Lower leg skin (tissue), 4 donors: ENCODE measurements around the gene AHCYL2. TPM values are rescaled to one million over a fixed set of nuclear protein-coding genes. Genes with fewer than 3 reads are reported as not detected.

Source experiments
- DNase-seq, 2 donors: peaks; one replicate each; pipeline ENCODE4 v3.0.0-alpha.2; 2019; ENCODE audit warnings: low spot score in 2 of 2
- H3K4me3 ChIP-seq: fragments of 200-600 bp; sonication (generic); 2 replicates; pipeline ENCODE4 v1.5.1; 2017; ENCODE audit warnings: mild to moderate bottlenecking, low read depth; ENCODE audit not compliant: poor library complexity, severe bottlenecking
- CTCF ChIP-seq, 3 donors: fragments of 450-650 bp; IDR thresholded peaks; one replicate each; pipeline ENCODE4 v1.5.1; 2016; ENCODE audit warnings: antibody characterized with exemption in 3 of 3, mild to moderate bottlenecking in 3 of 3, moderate library complexity in 2 of 3
- POLR2A ChIP-seq, 2 donors: fragments of 450-650 bp; IDR thresholded peaks; one replicate each; pipeline ENCODE4 v1.6.1; 2016 to 2017; ENCODE audit warnings: antibody characterized with exemption in 2 of 2, mild to moderate bottlenecking in 1 of 2, moderate library complexity in 1 of 2
- WGBS, 2 donors: methylation state at CpG; one replicate each; pipeline ENCODE4 v1.1.5; 2018; 5-methylcytosine and 5-hydroxymethylcytosine counted together
- intact Hi-C: fragments of 100-400 bp; cut with DNase I; formaldehyde crosslinking; loops from one replicate; pipeline ENCODE4 v1.15.0; 2023; ENCODE audit warnings: low total_unique reads
- total RNA-seq, 4 donors: library from RNA; depleted of rRNA; stranded (reverse); fragments of >200 nt; gene quantifications; one replicate each; pipeline ENCODE4 v1.1.0, GENCODE V29; 2016

The AHCYL2 gene
- total RNA-seq, 4 donors from 2014 or later, result 31.1 to 45.8 (median 39.2) TPM

DNA sequence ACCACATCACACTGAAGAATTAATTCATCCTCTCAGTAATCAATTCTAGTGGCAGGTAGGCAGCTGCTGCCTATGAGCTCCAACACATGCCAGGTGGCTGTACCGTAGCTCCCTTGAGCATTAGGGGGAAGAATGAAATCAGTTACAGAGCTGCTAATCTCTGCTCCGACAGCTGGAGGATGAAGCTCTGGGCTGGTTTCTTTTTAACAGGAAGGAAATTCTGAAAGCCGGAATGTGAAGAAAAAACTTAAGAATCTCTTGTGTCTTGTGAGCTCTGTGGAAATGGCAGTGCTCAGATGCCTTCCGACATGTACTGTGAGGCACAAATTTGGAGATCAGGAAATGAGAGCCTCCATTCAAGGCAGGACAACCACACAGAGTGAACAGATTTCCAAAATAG, 2.8 kb upstream of the AHCYL2 start:
- 38 to 49% methylated on average over 4 of the region's 4 CpGs for WGBS, 2 donors
- intact Hi-C loops, result no loop called here
- H3K4me3 ChIP-seq, result no peak overlapping the region
- TF ChIP-seq CTCF (IDR thresholded peaks at IDR 0.05), result no peak
- no peak for TF ChIP-seq POLR2A (IDR thresholded peaks at IDR 0.05)
- DNase-seq, result peak in 1 of 2 donors; percentile 39

DNA sequence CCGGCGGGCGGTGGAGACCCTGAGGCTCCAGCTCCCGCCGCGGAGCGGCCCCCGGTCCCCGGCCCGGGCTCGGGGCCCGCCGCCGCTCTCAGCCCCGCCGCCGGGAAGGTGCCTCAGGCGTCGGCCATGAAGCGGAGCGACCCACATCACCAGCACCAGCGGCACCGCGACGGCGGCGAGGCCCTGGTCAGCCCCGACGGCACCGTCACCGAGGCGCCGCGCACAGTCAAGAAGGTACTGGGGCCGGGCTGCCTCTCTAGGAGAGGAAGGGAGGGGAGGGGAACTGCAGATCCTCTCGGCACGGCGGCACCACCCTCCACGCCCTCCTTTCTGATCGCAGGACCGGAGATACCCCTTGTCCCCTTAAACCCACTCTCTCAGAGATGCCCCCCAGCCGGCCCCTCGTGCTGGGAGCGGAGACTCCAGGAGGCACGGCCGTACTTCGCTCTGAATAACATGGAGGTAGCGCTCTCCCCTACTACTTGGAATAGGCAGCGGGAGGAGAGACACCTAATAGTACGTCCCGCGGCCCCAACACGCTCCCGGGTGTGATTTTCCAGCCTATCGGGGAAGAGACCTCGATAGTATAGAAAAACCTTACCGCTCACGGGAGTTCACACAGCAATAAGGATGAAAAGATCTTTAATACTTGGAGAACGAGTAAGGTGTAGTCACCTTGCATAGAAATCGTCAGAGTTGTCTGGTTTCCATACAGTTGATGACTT, 538 bp downstream of the AHCYL2 start:
- peak; percentile 33 to 93 for DNase-seq
- peak overlapping the region; percentile 68 for H3K4me3 ChIP-seq
- no peak for TF ChIP-seq CTCF (IDR thresholded peaks at IDR 0.05)
- TF ChIP-seq POLR2A (IDR thresholded peaks at IDR 0.05), result no peak
- intact Hi-C loops, result no loop called here
- WGBS, 2 donors, result 0% methylated on average over 23 to 38 of the region's 60 CpGs

DNA sequence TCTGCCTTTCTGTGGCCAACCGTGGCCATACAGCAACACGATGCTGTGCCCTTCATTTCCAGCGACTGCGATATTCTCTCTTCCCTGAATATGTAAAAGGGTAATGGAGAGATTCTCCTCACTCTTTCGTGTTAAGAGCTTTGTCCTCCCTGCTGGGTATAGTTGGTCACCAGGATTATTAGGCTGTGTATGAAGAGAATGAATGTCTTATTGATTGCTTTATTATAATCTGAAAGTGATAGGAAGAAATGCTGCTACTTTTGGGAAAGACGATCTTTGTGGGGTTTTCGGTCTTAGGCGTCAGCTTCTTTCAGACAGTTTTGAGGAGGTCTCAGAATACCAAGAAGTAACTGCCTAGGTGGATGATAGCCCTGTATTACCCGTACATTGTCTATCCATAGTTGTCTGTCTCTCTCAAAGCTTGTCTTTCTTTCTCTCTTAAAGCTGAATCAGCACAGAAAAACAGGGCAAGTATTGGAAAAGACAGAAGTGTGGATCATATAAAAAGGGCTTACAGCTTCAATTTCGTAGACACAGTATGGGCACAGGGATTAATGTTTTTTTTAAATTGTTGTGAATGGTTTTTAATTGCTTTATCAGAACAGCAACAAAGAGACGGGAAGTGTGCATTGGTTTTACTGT, 1.2 kb downstream of the AHCYL2 start:
- intact Hi-C loops, result no loop called here
- peak overlapping the region; percentile 68 for H3K4me3 ChIP-seq
- TF ChIP-seq POLR2A (IDR thresholded peaks at IDR 0.05) (no peak), CTCF (IDR thresholded peaks at IDR 0.05) (no peak)
- WGBS, 2 donors, result 16 to 17% methylated on average over 11 of the region's 11 CpGs
- DNase-seq, result no peak

GRCh38 chr7:129227646-129228578, 3.1 kb downstream of the AHCYL2 start:
- DNase-seq, result no peak
- WGBS, 2 donors, result 52 to 54% methylated on average over 4 of the region's 4 CpGs
- TF ChIP-seq CTCF (IDR thresholded peaks at IDR 0.05) (no peak), POLR2A (IDR thresholded peaks at IDR 0.05) (no peak)
- intact Hi-C loops, result no loop called here
- H3K4me3 ChIP-seq, result no peak overlapping the region

DNA sequence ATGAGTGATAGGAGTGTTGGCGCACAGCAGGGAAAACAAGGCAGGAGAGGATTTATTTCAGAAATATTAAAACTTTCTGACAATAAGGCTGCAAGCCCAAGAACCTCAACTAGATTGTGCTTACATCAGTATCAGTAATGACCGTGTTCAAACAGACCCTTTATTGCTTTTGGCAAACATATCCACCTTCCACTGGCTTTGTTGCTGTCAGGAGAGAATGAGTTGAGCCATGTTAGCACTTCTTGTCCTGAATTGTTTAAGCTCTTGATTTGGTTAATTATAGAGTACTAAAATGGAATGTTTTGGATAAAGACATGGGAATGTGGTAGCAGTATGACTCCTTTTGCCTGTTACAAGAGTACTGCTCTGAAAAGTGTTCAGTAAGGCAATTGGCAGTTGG, 3.8 kb downstream of the AHCYL2 start:
- 52 to 67% methylated on average over 2 of the region's 2 CpGs for WGBS, 2 donors
- no peak for TF ChIP-seq POLR2A (IDR thresholded peaks at IDR 0.05)
- no peak for TF ChIP-seq CTCF (IDR thresholded peaks at IDR 0.05)
- H3K4me3 ChIP-seq, result no peak overlapping the region
- no peak for DNase-seq
- intact Hi-C loops, result no loop called here
